Activated T-cell treated with anti-CD3 and anti-CD28 coated beads for 48 hours (primary cell): ENCODE measurements around the gene PPM1H.

Experiments
- DNase-seq: peaks from one replicate; pipeline ENCODE4 v3.0.0-alpha.2; 2020; ENCODE audit warnings: low read depth

PPM1H gene

DNA sequence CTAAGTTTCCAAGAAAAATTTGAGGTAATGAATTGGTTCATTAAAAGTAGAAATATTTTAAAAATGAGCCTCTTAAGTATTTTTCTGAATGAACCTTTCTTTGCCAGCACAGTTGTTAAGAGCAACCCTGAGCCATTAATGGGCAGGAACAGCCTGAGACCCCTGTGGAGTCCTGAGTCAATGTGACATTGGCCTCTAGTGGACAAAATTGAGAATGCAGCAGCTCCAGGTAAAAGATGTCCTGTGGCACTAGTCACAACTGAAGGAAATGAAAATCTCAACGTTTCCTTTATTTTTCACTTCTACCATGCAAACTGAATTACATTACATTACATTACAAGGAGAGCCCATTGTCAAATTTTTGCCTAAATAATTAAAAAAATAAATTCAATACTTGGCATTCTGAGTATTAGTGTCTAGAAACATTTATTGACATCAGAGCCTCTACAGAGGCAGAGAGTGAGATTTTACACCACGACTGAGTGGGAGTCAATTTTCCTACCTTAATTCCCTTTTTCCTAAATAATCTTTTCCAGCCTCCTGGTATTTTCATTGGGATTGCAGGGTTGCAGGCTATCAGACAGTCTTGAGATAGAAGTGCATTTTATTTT, 135.7 kb downstream of the PPM1H start:
- DNase-seq: peak; percentile 26

DNA sequence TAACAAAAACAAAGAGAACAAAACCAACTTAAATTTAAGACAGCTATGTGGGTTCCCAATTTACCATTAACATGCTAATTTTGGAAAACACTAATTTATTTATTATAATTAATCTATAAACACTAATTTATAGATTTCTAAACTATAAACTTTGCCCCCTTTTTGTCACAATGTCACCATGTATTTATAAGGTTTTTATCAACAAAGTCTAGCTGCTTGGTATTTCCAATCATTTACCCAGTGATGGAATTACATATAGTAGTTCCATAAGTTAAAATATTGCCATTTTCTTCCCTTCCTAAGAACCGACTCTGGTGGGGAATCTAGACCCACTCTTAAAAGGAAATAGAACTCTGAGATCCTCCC, 140.7 kb downstream of the PPM1H start:
- no peak for DNase-seq

DNA sequence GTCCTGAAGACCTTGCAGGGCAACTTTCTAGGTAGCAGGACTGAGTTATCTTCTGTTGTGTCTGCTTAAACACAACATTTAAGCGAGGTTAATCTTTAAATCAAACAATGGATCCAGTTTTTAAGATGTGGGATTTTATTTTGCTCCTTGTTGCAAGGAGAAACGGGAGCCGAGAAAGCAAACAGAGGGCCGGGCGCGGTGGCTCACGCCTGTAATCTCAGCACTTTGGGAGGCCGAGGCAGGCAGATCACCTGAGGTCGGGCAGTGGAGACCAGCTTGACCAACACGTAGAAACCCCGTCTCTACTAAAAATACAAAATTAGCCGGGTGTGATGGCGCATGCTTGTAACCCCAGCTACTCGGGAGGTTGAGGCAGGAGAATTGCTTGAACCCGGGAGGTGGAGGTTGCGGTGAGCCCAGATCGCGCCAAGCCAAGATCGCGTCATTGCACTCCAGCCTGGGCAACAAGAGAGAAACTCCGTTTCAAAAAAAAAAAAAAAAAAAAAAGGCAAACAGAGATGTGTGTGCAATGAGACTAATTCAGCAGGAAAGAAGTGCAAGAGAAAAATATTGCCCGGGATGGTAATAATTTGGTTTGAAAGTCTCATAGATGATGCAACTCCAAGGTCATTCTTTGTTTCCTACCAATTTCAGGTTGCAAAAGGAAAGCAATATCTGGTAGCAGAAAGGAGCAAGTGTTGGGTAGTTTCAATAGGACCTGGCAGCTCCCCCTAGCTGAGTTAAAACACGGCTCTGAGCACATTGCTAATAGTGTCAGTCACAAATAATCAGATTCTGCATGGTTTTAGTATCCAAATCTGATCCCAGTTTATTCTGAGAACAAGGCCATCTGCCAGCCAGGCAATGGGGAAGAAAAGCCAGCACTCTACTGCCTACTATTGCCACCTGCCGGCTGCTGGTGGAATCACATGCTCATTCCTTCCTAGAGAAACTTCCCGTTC, 141.4 kb downstream of the PPM1H start:
- DNase-seq: peak; percentile 58

DNA sequence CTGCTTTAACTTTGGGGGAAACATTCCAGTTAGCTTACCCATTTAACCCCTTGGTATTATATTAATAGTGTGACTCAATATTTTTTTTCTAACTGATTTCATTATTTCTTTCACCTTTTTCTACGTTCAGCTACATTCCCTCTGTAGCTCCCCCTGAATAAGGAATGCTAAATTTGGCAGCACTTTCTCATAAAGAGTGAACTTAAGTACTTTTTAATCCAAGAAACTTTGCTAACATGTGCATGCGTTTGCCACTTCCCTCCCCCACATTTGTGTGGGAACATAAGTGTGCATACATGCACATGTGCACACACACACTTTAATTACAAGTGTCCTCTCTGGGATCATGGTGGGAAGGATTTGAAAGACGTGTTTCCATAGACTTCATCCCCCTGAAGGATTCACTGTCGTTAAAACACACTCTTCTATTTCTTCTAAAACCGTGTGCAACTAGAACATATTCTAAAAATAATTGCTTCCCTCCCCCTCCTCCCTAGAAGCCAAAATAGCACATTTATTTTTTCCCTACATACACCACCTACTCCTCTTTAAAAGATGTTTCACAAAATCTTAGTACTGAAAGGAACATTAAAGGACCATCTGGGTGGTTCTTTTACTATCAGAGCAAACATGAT, 142.6 kb downstream of the PPM1H start:
- no peak for DNase-seq

DNA sequence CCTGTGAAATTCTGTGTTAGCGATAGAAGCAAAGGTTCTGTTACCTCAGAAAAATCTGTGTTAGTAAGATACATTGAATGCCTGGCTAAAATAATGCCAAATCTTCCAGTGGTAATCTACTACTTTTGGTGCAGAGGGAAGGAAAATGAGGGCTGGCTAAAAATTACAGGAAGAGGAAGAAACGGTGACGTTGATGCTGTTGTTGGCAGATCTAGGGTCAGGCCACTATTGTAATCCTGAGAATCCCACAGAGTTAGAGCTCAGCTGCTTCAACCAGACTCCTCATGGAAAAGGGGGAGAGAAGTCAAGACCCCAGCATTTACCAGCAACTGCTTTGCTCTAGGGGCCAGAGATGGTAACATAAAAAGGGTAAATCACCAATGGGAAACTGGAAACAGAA, 145.1 kb downstream of the PPM1H start:
- no peak for DNase-seq

DNA sequence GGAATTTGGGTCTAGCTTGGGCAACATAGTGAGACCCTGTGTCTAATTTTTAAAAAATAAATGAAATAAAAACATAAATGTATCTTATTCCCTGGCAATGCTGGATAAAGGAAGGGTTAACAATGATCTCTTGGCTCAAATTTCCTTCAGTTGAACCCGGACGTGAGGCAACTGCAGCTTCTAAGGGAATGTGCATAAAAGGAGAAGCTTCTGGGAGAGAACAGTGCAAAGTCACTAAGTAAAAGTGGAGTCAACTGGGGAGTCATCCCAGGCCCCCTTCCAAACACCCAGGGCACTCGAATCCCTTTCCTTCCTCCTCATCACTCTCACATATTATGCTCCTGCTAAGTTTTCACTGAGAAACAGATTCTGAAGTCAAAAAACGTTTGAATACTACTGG, 147.3 kb downstream of the PPM1H start:
- no peak for DNase-seq

DNA sequence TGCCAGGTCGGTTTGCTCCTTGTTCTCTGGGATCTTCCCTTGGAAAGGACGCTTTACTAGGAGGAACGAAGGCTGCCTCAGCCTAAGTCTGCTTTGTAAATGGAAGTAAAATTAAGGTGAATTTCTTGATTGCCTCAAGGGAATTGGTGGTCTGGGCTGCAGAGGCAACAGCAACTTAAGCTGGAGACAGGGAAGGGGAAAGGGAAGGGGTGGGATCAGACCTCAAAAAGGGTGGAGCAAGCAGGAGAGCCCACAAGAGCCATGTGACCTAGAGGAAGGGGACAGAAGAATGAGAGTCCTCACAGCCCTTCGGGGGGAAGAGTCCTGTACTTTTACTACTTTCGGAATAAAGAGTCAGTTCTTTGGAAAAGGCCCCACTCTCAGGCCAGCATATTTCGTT, 147.9 kb downstream of the PPM1H start:
- no peak for DNase-seq

DNA sequence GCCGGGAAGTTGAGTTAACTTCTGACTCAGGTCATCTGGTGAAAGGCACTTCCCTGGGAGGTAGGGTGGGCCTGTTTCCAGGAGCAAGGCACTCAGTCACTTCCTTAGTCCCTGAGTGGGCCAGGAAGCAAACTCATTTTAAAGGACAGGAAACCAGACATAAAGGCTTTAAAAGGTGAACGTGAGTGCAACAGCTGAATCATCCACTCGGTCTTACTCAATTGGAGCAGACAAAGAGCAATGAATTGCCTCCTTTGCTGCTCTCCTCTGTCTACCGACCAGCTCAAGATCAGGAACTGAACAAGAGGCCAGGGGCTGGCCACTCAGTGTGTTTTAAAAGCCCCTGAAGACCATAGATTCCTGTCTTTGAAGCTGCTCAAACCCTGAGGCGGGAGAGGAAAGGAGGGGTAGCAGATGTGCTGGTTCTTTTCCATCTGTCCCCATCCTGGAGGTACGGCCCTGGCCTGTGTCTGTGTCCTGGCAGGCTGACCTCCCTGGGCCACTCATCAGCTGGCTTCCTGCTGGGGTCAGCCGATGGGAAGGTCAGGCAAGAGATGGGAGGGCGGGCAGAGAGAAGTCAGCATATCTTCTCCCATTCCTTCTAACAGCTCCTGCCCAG, 148.9 kb downstream of the PPM1H start:
- no peak for DNase-seq

DNA sequence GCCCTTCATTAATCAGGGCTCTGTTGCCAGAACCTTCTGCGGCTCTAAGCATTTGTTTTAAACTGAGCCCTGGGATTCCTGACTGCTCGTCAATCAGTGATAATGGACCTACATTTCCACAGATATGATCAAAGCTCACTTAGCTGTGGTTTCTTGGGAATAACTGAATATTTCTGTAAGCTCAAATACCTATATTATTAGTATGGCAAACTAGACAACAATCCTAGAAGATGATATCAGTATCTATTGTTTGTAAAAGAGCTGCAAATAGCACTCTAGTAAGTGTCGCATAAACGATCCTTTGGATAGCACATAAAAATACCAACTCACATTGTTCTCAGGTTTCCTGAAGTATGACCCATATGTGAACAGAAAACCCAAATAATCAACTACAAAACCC, 150.4 kb downstream of the PPM1H start:
- DNase-seq: no peak

DNA sequence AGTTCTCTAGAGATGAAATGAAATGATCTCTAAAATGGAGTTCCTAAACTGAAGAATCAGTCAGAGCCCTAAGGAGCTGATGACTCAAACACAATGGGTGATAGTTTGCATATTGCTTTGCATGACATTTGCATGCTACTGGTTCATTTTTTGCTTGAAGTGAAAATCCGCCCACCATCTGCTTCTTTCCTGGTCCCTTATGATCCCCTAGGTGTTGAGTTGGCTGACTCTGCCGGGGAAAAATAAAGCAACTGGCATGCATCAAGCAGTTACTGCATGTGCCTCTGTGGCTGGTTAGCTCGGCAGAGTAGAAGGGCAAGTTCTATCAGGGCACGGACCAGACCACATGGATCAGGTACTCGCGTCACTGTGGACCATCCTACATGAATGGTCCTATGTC, 151.1 kb downstream of the PPM1H start:
- no peak for DNase-seq

DNA sequence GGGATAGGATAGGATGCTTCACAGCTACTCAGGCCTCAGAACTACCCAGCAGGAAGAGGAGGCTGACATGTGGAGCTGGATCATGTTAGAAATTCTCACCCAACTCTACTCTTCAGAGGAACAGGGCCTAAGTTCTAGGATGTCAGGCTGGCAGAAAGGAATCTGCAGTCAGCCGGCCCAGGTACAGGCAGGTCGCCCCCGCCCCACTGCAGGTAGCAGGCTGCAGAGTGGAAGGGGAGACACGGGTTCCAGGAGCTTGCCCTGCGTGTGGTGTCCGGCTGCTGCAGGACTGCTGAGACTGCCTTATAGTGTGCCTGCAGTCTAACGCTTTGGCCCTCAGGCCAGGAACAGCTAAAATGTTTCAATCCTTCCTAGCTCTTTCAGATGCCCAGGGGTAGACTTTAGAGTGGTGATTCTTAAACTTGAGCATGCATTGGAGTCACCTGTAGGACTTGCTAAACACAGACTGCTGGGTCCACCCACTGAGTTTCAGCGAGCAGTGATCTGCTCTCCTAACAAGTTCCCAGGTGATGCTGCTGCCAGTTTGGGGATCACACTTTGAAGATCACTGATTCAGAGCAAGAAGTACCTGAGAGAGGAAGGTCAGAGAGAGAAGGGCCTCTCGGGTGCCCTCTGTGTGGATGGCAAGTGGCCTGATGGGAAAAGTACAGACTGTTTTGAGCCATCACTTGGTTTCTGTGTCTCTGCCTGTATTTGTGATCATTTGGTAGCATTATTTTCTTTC, 153.6 kb downstream of the PPM1H start:
- DNase-seq: no peak

DNA sequence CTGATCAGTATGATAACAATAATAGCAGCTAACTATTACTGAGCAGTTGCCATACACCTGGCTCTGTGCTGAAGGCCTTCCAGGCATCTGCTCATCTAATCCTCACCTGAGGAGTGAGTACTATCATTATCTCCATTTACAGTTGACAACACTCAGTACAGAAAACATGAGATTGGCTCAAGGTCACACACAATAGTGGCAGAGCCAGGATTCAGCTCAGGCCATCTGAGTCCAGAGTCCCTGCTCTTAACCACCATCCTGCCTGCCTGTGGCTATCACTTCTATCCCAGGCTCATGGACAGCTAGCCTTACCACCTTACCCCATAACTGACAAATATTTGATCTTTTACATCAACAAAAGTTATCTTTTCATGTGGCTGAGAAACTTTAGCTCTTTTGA, 155.5 kb downstream of the PPM1H start:
- DNase-seq: no peak

DNA sequence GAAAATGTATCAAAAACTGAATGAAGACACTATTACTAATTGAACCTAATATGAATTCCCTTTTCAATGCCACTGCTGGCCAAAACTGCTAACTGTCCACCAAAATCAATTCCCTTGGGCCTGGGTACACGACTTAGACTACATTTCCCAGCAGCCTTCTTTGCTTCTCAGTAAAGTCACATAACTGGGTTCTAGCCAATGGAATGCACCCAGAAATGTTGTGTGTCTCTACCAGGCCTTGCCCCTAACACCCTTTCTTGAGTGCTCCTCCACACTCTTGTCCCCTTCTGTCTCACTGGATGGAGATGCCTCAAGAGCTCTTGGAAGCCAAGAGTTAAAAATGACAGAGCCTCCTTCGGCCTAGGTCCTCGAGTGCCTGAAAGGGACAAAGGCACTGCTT, 156.8 kb downstream of the PPM1H start:
- no peak for DNase-seq

DNA sequence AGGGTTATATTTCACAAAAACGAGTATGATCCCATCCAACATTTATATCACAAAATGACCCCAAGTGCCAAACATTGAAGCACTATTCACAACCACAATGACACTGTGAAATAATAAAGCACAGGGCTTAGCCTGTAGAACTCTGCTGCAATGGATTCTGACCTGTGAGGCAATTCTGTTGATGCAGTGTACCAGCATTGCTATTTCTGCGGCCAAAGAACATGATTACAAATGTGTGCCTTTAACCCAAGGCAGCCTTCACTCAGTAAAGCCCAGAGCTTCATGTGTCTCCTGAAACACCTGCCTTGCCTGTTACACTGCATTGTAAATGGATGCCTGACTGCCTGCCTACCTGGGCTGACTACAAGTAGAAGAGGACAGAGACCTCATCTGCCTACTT, 158.0 kb downstream of the PPM1H start:
- DNase-seq: no peak

DNA sequence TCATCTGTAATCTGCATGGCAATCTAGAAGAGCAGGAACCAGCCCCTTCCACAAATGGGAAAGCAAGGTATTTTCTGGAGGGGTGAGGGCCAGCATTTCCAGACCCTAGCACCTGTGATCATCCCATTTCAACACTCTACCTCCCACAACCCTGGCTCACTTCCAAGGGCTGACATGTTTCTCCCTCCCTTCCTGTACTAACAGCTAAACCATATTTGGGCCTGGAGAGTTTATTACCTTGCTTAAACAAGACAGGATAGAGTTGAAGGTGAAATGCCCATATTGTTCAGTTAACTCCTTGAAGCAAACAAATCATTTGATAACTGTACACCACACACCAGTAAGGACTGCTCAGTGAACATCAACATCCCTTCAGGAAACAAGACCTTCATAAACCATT, 158.4 kb downstream of the PPM1H start:
- DNase-seq: no peak

DNA sequence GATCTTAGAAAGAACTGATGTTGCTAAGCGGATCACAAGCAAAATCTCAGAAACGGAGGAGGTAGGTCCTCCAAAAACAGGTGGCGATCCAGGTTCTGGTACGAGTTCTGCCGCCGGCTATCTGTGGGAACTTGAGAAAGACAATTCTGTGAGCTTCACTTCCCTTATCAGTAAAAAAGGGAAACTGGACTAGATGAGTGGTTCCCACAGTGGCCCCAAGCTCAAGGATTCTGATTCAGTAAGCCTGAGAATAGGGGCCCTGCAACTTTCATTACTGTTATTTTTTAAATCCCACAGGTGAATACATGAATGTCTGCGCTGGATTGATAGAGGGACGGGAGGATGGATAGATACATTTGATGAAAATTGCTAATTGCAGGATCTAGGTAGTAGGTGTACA, 160.2 kb downstream of the PPM1H start:
- no peak for DNase-seq

DNA sequence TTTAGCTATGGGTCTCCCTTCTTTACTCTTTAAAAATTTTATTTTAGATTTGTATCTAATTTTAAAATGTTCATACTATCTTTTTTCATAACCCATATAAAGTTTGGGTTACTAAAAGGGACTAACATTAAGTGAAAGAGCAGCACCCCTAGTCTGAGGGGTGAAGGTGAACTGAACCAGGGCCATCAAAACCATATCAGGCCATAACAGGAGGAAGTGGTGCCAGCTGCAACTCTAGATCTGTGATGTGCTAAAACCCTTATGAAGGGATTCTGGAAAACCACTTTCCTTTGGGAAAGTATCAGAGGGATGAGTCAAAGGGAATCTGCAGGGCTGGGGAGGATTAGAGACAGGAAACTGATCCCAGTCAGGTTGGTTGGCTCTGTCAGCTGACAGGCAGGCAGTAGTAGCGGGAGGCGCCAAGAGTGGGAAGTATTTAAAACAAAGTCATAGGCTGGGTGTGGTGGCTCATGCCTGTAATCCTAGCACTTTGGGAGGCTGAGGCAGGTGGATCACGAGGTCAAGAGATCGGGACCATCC, 162.5 kb downstream of the PPM1H start:
- DNase-seq: no peak

DNA sequence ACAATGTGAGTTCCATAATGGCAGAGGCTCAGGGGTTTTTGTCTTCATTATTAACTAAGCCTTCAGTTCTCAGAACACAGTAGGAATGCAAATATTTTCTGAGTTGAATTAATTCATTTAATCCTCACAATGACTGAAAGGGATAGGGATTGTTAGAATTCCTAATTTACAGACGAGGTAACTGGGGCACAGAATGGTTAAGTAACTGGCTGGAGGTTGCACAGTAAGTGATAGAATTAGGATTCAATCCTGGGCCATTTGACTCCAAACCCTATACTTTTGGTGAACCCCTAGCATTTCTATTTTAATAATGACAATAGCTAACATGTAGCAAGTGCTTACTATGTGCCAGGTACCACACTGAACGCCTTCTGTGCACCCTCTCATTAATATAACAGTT, 163.1 kb downstream of the PPM1H start:
- DNase-seq: no peak

DNA sequence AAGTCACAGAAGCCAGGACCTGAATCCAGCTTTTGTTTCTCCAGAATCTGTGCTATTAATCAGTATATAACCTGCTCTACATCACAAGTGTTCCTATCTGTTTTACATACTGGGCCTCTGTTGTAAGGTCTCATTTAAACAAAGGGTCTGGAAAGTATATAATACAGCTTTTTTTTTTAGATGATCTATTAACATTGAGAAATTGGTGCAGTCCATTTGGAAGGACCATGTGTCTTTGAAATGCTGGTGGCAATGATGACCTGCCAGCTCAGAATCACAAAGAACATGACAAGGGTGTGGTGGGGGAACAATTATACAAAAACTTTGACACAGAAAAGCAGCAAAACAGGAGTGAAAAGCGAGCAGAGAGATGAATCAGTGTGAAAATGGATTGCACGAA, 164.6 kb downstream of the PPM1H start:
- DNase-seq: no peak

DNA sequence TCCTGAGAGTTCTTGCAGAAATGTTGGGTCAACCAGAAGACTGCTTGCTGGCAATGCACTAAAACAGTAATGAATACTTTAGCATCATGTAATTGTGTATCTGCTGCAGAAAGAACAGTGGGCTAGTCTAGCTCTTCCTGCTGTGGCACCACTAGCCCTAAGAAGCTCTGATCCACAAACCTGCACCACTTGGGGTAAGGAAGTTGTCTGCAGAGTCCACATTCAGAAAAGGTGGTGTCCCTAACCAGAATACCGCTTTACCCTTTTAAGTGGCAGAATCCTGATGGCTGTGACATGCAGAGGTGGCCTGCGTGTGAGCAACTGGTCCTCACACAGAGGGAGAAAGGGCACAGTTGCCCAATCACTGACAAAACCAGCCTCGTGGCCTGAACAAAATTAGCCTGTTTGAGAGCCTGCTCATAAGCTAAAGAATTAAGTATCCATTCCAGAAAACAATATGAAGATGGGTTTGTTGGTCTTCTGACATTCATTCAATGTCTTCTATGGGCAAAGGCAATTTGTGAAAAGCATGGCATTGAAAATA, 165.8 kb downstream of the PPM1H start:
- DNase-seq: no peak

DNA sequence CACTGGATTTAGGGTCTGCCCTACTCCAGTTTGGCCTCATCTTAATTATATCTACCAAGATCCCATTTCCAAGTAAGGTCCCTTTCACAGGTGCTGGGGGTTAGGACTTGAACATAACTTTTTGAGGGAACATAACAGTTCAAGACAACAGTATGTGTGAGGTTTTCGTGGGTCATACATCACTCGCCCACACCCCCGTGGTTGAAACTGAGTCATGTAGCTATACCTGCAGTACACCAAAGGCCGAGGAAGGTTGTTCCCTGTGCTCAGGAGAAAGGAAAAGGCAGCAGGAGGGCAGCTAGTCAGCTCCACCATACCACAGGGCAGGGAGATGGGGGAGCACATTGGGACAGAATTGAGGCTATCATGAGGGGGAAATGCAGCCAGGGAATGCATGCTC, 167.0 kb downstream of the PPM1H start:
- peak; percentile 36 for DNase-seq

DNA sequence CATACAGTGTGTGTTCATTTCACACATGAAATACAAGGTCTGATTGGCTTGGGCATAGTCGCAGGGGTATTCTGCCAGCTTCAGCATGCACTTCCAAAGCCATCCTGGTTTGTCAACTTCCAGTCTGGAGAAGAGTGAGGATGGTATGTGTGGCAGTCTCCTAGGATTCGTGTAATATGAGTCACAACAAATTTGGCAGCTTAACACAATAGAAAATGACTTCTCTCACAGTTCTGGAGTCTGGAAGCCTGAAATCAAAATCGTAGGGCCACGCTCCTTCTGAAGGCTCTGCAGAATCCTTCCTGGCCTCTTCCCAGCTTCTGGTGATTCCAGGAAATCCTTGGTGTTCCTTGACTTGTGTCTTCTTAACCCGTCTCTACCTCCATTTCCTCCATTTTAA, 167.5 kb downstream of the PPM1H start:
- DNase-seq: no peak
